LHCN-M2 (cell line): Measurements from ENCODE around the gene CES2. TPM values are rescaled to one million over a fixed set of nuclear protein-coding genes. Genes with fewer than 3 reads are reported as not detected.

Experiments
- DNase-seq: peaks from one replicate; pipeline ENCODE4 v3.0.0-alpha.2; 2012; ENCODE audit warnings: low read depth
- total RNA-seq: library from RNA; depleted of rRNA; stranded (reverse); fragments of >200 nt; gene quantifications from 2 replicates; pipeline ENCODE4 v1.2.3, GENCODE V29; 2014

The CES2 gene
- total RNA-seq, 1 experiment from 2014 or later = 53.4 TPM

- no peak for DNase-seq
These were observed 32.4 kb upstream of the CES2 start for GRCh38 chr16:66902648-66903543.

- no peak for DNase-seq
These were observed 31.5 kb upstream of the CES2 start for GRCh38 chr16:66903544-66904427.

GRCh38 chr16:66904428-66904845 lies 30.9 kb upstream of the CES2 start:
- no peak for DNase-seq

GRCh38 chr16:66904846-66905632 lies 30.3 kb upstream of the CES2 start:
- DNase-seq = no peak

- no peak for DNase-seq
These were observed 29.4 kb upstream of the CES2 start for GRCh38 chr16:66905633-66906539.

- DNase-seq = no peak
These were observed 28.1 kb upstream of the CES2 start for GRCh38 chr16:66906916-66907836.

GRCh38 chr16:66908116-66908515 lies 27.2 kb upstream of the CES2 start:
- no peak for DNase-seq

- no peak for DNase-seq
These were observed 26.4 kb upstream of the CES2 start for GRCh38 chr16:66908762-66909559.

- no peak for DNase-seq
These were observed 25.0 kb upstream of the CES2 start for GRCh38 chr16:66910175-66910940.

- DNase-seq = no peak
These were observed 24.2 kb upstream of the CES2 start for GRCh38 chr16:66911112-66911511.

GRCh38 chr16:66911801-66912200 lies 23.5 kb upstream of the CES2 start:
- no peak for DNase-seq

GRCh38 chr16:66913081-66913480 lies 22.2 kb upstream of the CES2 start:
- no peak for DNase-seq

- no peak for DNase-seq
These were observed 21.6 kb upstream of the CES2 start for GRCh38 chr16:66913711-66914110.

GRCh38 chr16:66914541-66914940 lies 20.8 kb upstream of the CES2 start:
- DNase-seq = no peak

- no peak for DNase-seq
These were observed 20.3 kb upstream of the CES2 start for GRCh38 chr16:66915041-66915440.

GRCh38 chr16:66916518-66916917 lies 18.8 kb upstream of the CES2 start:
- no peak for DNase-seq

- DNase-seq = no peak
These were observed 17.6 kb upstream of the CES2 start for GRCh38 chr16:66917741-66918140.

GRCh38 chr16:66918355-66918754 lies 17.0 kb upstream of the CES2 start:
- DNase-seq = no peak
